ENCODE measurements around the gene ZC3H12D.
A peak's percentile ranks its signal among the peaks of the same experiment; 100 is the strongest.
"Not testable (repeated sequence)": the region's sequence is repeated elsewhere in the genome, so short reads cannot be mapped to it uniquely, and the experiment has no call there.

The ZC3H12D gene

DNA sequence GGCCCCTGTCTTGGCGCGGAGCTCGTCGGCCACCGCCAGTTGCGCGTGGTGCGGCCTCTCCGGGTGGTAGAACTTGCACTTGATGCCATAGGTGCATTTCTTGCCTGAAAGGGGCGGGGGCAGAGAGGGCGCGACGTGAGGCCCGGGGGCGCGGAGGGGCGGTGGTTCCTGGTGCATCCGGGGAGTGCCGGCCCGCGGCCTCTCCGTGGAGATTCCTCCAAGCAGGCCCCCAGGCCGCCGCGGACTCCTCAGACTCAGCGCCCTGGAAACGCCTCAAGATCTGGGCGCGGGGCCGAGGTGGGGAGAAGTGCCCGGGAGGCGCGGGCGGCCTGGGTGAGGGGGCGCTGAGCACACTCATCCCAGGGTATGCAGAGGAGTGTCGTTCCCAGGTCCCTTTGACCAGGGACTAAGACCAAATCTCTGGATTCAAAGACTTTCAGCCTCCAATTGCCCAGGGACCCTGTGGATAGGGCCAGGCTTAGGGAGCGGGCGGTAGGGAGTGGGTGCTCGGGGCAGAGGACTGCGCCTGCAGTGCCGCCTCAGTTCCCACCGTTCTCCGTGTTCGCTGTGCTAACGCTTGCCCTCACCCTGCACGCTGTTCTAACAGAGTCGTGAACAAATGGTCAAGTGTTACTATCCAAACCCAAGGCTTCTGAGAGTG is 33.3 kb downstream of the ZC3H12D start:
- H3K4me3 ChIP-seq (ENCODE audit: low read depth, low read length), result peak overlapping the region; percentile 56

DNA sequence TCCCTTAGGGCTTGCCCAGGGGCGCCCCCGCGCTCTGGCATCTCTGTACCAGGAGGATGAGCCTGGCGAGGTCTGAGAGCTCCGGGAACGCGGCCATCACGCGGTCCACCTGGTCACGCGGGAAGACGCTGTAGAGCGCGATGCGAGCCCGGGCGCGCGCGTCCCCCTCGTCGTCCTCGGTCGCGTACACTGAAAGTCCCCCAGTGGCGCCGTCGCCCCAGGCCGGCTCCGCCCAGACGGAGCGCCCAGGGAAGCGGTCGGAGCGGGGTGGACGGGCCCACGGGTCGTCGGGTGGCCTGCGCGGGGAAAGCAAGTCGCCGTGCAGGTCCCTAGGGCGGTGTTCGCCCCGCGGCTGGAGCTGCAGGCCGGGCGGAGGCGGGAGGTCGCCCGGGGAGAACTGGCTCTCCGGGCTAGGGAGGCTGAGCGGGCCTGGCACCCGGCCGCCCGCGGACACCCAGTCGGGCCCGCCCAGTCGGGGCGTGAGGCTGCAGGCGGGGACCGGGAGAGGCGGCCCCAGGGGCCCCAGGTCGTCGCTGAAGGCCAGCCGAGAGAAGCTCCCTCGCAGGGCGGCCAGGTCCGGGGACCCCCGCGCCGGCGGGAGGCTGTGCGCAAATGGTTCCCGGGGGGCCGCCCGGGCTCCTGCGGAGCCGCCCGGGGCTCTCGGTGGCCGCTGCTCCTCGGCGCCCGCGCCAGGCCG is 34.0 kb downstream of the ZC3H12D start:
- Histone ChIP-seq H3K4me1 (ENCODE audit: control insufficient read depth, insufficient read depth, low read length, unreplicated experiment) (peaks cover 16% of the 10 kb centered on the region), H2AFZ (ENCODE audit: low read length, unreplicated experiment) (no peak overlapping the region), H3K79me2 (ENCODE audit: control insufficient read depth, insufficient read depth, low read length, unreplicated experiment) (no peaks in the 10 kb centered on the region), H3K36me3 (ENCODE audit: insufficient read depth, low read length) (no peaks in the 10 kb centered on the region), H3K4me3 (ENCODE audit: low read depth, low read length) (peak overlapping the region; percentile 56), H3K27me3 (ENCODE audit: insufficient read depth, low read length) (peaks cover 48% of the 10 kb centered on the region), H3K27ac (ENCODE audit: low read depth, low read length) (no peak overlapping the region)

More for the DNA sequence above, 33.3 kb downstream of the ZC3H12D start:
- Histone ChIP-seq H3K79me2 (ENCODE audit: control insufficient read depth, insufficient read depth, low read length, unreplicated experiment) (no peaks in the 10 kb centered on the region), H3K27me3 (ENCODE audit: insufficient read depth, low read length) (peaks cover 41% of the 10 kb centered on the region), H3K4me1 (ENCODE audit: control insufficient read depth, insufficient read depth, low read length, unreplicated experiment) (peaks cover 16% of the 10 kb centered on the region), H3K27ac (ENCODE audit: low read depth, low read length) (no peak overlapping the region), H3K36me3 (ENCODE audit: insufficient read depth, low read length) (no peaks in the 10 kb centered on the region), H2AFZ (ENCODE audit: low read length, unreplicated experiment) (no peak overlapping the region)

- Histone ChIP-seq H3K36me3 (ENCODE audit: insufficient read depth, low read length) (no peaks in the 10 kb centered on the region), H3K4me3 (ENCODE audit: low read depth, low read length) (no peak overlapping the region), H3K27ac (ENCODE audit: low read depth, low read length) (no peak overlapping the region), H2AFZ (ENCODE audit: low read length, unreplicated experiment) (no peak overlapping the region), H3K4me1 (ENCODE audit: control insufficient read depth, insufficient read depth, low read length, unreplicated experiment) (peaks cover 14% of the 10 kb centered on the region), H3K27me3 (ENCODE audit: insufficient read depth, low read length) (peaks cover 48% of the 10 kb centered on the region), H3K79me2 (ENCODE audit: control insufficient read depth, insufficient read depth, low read length, unreplicated experiment) (no peaks in the 10 kb centered on the region)
Measured at GRCh38 chr6:149449831-149450678, 34.8 kb downstream of the ZC3H12D start.

- peaks cover 6% of the 10 kb centered on the region for H3K4me1 ChIP-seq (ENCODE audit: control insufficient read depth, insufficient read depth, low read length, unreplicated experiment)
Measured at GRCh38 chr6:149448821-149449453, 35.9 kb downstream of the ZC3H12D start.

DNA sequence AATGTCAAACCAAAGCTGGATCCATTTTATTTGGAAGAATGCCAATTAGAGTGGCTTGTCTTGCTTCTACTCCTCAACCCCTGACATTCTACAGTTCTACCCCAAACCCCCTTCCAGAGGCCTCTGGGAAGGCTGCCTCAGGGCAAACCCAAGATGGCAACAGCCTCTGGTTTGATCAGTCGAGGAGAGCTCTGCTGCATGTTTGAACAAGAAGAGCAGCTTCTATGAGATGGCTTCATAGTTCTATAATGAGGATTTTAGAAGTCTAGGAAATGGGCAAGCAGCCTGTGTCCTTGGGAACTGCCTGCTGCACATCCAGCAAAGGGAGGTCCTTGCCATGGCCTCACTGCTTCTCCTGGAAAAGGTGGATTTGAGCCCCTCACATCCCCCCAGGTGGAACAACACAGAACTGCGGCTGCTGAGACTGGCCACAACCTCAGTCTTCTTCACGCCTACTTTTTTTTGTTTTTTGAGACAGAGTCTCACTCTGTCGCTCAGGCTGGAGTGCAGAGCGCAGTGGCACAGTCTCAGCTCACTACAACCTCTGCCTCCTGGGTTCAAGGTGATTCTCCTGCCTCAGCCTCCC is 37.9 kb downstream of the ZC3H12D start:
- Histone ChIP-seq H2AFZ (ENCODE audit: low read length, unreplicated experiment) (no peak overlapping the region), H3K27me3 (ENCODE audit: insufficient read depth, low read length) (peaks cover 44% of the 10 kb centered on the region), H3K4me1 (ENCODE audit: control insufficient read depth, insufficient read depth, low read length, unreplicated experiment) (no peaks in the 10 kb centered on the region), H3K4me3 (ENCODE audit: low read depth, low read length) (no peak overlapping the region), H3K27ac (ENCODE audit: low read depth, low read length) (no peak overlapping the region), H3K36me3 (ENCODE audit: insufficient read depth, low read length) (no peaks in the 10 kb centered on the region), H3K79me2 (ENCODE audit: control insufficient read depth, insufficient read depth, low read length, unreplicated experiment) (no peaks in the 10 kb centered on the region)

More at GRCh38 chr6:149448821-149449453, 35.9 kb downstream of the ZC3H12D start:
- H3K36me3 ChIP-seq (ENCODE audit: insufficient read depth, low read length), result no peaks in the 10 kb centered on the region
- H3K27me3 ChIP-seq (ENCODE audit: insufficient read depth, low read length), result peaks cover 48% of the 10 kb centered on the region
- H3K4me3 ChIP-seq (ENCODE audit: low read depth, low read length), result no peak overlapping the region
- H3K27ac ChIP-seq (ENCODE audit: low read depth, low read length), result no peak overlapping the region
- no peak overlapping the region for H2AFZ ChIP-seq (ENCODE audit: low read length, unreplicated experiment)
- no peaks in the 10 kb centered on the region for H3K79me2 ChIP-seq (ENCODE audit: control insufficient read depth, insufficient read depth, low read length, unreplicated experiment)

- Histone ChIP-seq H3K4me1 (ENCODE audit: control insufficient read depth, insufficient read depth, low read length, unreplicated experiment) (no peaks in the 10 kb centered on the region), H3K4me3 (ENCODE audit: low read depth, low read length) (no peak overlapping the region), H3K27me3 (ENCODE audit: insufficient read depth, low read length) (peaks cover 31% of the 10 kb centered on the region), H3K27ac (ENCODE audit: low read depth, low read length) (no peak overlapping the region), H3K79me2 (ENCODE audit: control insufficient read depth, insufficient read depth, low read length, unreplicated experiment) (no peaks in the 10 kb centered on the region), H2AFZ (ENCODE audit: low read length, unreplicated experiment) (no peak overlapping the region), H3K36me3 (ENCODE audit: insufficient read depth, low read length) (no peaks in the 10 kb centered on the region)
Measured at GRCh38 chr6:149445573-149445972, 39.2 kb downstream of the ZC3H12D start.

DNA sequence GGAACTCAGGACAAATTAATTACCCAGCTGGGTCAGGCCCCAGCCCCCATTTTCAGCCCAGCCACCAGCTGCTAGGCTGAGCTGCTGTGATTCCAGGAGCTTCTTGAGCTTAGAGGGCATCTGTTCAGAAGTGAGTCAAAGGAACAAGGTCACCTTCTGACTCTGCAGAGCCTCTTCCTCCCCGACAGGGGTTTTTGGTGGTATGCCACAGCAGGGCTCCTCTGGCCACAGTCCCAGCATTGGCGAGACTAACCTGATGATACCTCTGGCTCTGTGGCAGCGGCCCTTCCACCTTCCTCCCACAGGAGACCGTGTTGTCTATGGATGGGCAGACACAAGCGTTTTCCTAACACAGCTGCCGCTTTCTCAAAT is 39.7 kb downstream of the ZC3H12D start:
- Histone ChIP-seq H2AFZ (ENCODE audit: low read length, unreplicated experiment) (no peak overlapping the region), H3K27me3 (ENCODE audit: insufficient read depth, low read length) (peaks cover 26% of the 10 kb centered on the region), H3K4me1 (ENCODE audit: control insufficient read depth, insufficient read depth, low read length, unreplicated experiment) (no peaks in the 10 kb centered on the region), H3K4me3 (ENCODE audit: low read depth, low read length) (no peak overlapping the region), H3K36me3 (ENCODE audit: insufficient read depth, low read length) (no peaks in the 10 kb centered on the region), H3K27ac (ENCODE audit: low read depth, low read length) (no peak overlapping the region), H3K79me2 (ENCODE audit: control insufficient read depth, insufficient read depth, low read length, unreplicated experiment) (no peaks in the 10 kb centered on the region)

DNA sequence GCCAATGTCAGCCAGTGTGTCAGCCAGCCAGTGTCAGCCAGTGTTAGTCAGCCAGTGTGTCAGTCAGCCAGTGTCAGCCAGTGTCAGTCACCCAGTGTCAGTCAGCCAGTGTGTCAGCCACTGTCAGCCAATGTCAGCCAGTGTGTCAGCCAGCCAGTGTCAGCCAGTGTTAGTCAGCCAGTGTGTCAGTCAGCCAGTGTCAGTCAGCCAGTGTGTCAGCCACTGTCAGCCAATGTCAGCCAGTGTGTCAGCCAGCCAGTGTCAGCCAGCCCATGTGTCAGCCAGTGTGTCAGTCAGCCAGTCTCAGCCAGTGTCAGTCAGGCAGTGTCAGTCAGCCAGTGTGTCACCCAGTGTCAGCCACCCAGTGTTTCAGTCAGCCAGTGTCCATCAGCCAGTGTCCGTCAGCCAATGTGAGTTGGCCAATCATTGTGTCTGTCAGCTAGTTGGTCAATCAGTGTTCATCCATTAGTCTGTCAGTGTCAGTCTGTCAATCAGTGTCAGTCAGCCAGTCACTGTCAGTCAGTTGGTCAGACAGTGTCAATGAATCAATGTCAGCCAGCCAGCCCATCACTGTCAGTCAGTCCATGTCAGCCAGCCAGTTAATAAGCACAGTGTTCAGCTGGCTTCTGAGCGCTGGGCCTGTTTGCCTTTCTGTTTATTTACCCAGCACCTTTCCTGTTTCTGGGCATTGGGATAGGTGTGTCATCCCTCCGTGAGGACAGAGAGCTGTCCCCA is 40.3 kb downstream of the ZC3H12D start:
- not testable (repeated sequence) for H3K4me3 ChIP-seq (ENCODE audit: low read depth, low read length); H3K4me1 ChIP-seq (ENCODE audit: control insufficient read depth, insufficient read depth, low read length, unreplicated experiment); H3K36me3 ChIP-seq (ENCODE audit: insufficient read depth, low read length); H2AFZ ChIP-seq (ENCODE audit: low read length, unreplicated experiment); H3K79me2 ChIP-seq (ENCODE audit: control insufficient read depth, insufficient read depth, low read length, unreplicated experiment); H3K27ac ChIP-seq (ENCODE audit: low read depth, low read length)
- H3K27me3 ChIP-seq (ENCODE audit: insufficient read depth, low read length), result peaks cover 22% of the 10 kb centered on the region

DNA sequence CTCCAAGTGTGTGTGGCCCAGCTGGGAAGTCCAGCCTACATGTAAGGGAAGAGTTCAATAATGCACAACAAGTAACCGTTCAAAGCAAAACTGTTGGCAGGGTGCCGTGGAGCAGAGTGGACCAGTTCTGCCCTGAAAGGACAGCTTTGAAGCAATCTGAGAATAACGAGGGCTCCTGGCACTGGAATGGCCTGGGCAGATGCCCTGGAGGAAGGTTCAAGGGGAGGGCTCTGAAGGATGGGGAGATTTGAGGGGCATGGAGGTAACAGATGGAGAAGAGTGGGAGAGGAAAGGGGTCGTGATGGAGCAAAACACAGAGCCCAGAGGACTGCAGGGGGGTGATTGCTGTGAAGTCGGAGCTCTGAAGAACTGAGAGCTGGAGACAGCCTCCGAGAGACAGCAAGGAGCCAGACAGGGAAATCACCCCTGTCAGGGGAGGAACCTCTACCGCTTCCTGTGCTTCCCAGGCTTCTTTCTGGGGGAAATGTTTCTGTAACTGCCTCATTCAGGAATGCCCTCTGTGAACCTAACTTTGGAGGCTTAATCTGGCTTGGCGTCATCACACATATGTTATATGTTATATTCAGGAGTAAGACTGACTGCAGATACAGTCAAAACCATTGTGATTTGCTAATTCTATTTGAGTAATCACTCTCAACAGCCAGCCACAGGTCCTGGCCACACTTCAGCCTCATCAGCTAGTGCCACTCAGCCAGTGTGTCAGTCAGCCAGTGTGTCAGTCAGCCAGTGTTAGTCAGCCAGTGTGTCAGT is 41.2 kb downstream of the ZC3H12D start:
- Histone ChIP-seq H3K27ac (ENCODE audit: low read depth, low read length) (no peak overlapping the region), H3K4me3 (ENCODE audit: low read depth, low read length) (no peak overlapping the region), H3K79me2 (ENCODE audit: control insufficient read depth, insufficient read depth, low read length, unreplicated experiment) (no peaks in the 10 kb centered on the region), H2AFZ (ENCODE audit: low read length, unreplicated experiment) (no peak overlapping the region), H3K4me1 (ENCODE audit: control insufficient read depth, insufficient read depth, low read length, unreplicated experiment) (no peaks in the 10 kb centered on the region), H3K36me3 (ENCODE audit: insufficient read depth, low read length) (no peaks in the 10 kb centered on the region), H3K27me3 (ENCODE audit: insufficient read depth, low read length) (peaks cover 16% of the 10 kb centered on the region; the same call in 1 of the 2 replicates)

Measured in ACC112 (cell line).